ENCODE measurements around the gene FGFRL1.

- TF ChIP-seq POLR2A (IDR thresholded peaks at IDR 0.05) (no peak), CTCF (IDR thresholded peaks at IDR 0.05) (no peak)
Measured at GRCh38 chr4:1006856-1007255, 4.6 kb upstream of the FGFRL1 start.

All from right lobe of liver (tissue), 4 donors.